Trophoblast cell (in vitro differentiated cells and primary cell): ENCODE results near the gene RMP24.
A peak's percentile ranks its signal among the peaks of the same experiment; 100 is the strongest.
"Not testable (repeated sequence)": the region's sequence is repeated elsewhere in the genome, so short reads cannot be mapped to it uniquely, and the experiment has no call there.

Source experiments
- DNase-seq, 2 donors: peaks; one replicate each; pipeline ENCODE4 v3.0.0-alpha.2; 2016
- H2AFZ ChIP-seq: 2 replicates; pipeline ENCODE4 v1.6.1; 2013; ENCODE audit warnings: low read length, moderate library complexity, mild to moderate bottlenecking; ENCODE audit not compliant: insufficient read depth, poor library complexity
- H2AK5ac ChIP-seq: 2 replicates; pipeline ENCODE4 v1.6.1; 2013; ENCODE audit warnings: mild to moderate bottlenecking, low read length
- H2BK120ac ChIP-seq: 2 replicates; pipeline ENCODE4 v1.6.1; 2013; ENCODE audit warnings: low read length, mild to moderate bottlenecking, moderate library complexity; ENCODE audit not compliant: insufficient read depth, poor library complexity
- H2BK12ac ChIP-seq: 2 replicates; pipeline ENCODE4 v1.6.1; 2013; ENCODE audit warnings: mild to moderate bottlenecking, low read length, moderate library complexity
- H2BK5ac ChIP-seq: 2 replicates; pipeline ENCODE4 v1.6.1; 2013; ENCODE audit warnings: low read length, low read depth, moderate library complexity, mild to moderate bottlenecking; ENCODE audit not compliant: poor library complexity
- H3K14ac ChIP-seq: 2 replicates; pipeline ENCODE4 v1.6.1; 2013; ENCODE audit warnings: mild to moderate bottlenecking, low read length
- H3K18ac ChIP-seq: 2 replicates; pipeline ENCODE4 v1.6.1; 2013; ENCODE audit warnings: mild to moderate bottlenecking, low read length
- H3K23ac ChIP-seq: 2 replicates; pipeline ENCODE4 v1.6.1; 2013; ENCODE audit warnings: low read length
- H3K27ac ChIP-seq: 2 replicates; pipeline ENCODE4 v1.5.1; 2013; ENCODE audit warnings: low read depth, mild to moderate bottlenecking, inconsistent platforms, low read length, moderate library complexity
- H3K27me3 ChIP-seq: 2 replicates; pipeline ENCODE4 v1.6.1; 2013; ENCODE audit warnings: inconsistent platforms, mild to moderate bottlenecking, low read length, moderate library complexity; ENCODE audit not compliant: insufficient read depth
- H3K36me3 ChIP-seq, 2 experiments: 1 replicate in 1 of 2; 2 replicates in 1 of 2; pipeline ENCODE4 v1.6.1; 2013; ENCODE audit warnings: low read length in 2 of 2, mild to moderate bottlenecking in 2 of 2, moderate library complexity in 1 of 2; ENCODE audit not compliant: insufficient read depth in 2 of 2, control insufficient read depth in 1 of 2
- H3K4ac ChIP-seq: 2 replicates; pipeline ENCODE4 v1.6.1; 2013; ENCODE audit warnings: low read depth, mild to moderate bottlenecking, low read length, moderate library complexity
- H3K4me1 ChIP-seq, 2 experiments: 1 replicate in 1 of 2; 2 replicates in 1 of 2; pipeline ENCODE4 v1.6.1; 2013; ENCODE audit warnings: low read length in 2 of 2, mild to moderate bottlenecking in 2 of 2, moderate library complexity in 1 of 2; ENCODE audit not compliant: insufficient read depth in 2 of 2, control insufficient read depth in 1 of 2
- H3K4me2 ChIP-seq: 2 replicates; pipeline ENCODE4 v1.6.1; 2013; ENCODE audit warnings: inconsistent platforms, mild to moderate bottlenecking, low read length, moderate library complexity
- H3K4me3 ChIP-seq: 2 replicates; pipeline ENCODE4 v1.5.1; 2013; ENCODE audit warnings: mild to moderate bottlenecking, low read depth, low read length, inconsistent platforms
- H3K79me1 ChIP-seq: one replicate; pipeline ENCODE4 v1.6.1; 2013; ENCODE audit warnings: low read length
- H3K79me2 ChIP-seq: 2 replicates; pipeline ENCODE4 v1.6.1; 2013; ENCODE audit warnings: low read length, mild to moderate bottlenecking; ENCODE audit not compliant: control insufficient read depth, insufficient read depth, poor library complexity
- H3K9ac ChIP-seq: 2 replicates; pipeline ENCODE4 v1.6.1; 2013; ENCODE audit warnings: mild to moderate bottlenecking, low read length
- H3K9me3 ChIP-seq: 2 replicates; pipeline ENCODE4 v1.6.1; 2013; ENCODE audit warnings: low read depth, mild to moderate bottlenecking, control low read depth, inconsistent platforms, low read length; ENCODE audit not compliant: insufficient read depth
- H4K12ac ChIP-seq: 2 replicates; pipeline ENCODE4 v1.6.1; 2013; ENCODE audit warnings: low read depth, mild to moderate bottlenecking, low read length, moderate library complexity
- H4K8ac ChIP-seq: 2 replicates; pipeline ENCODE4 v1.6.1; 2013; ENCODE audit warnings: low read depth, mild to moderate bottlenecking, low read length, moderate library complexity
- H4K91ac ChIP-seq: one replicate; pipeline ENCODE4 v1.6.1; 2013; ENCODE audit warnings: low read depth, mild to moderate bottlenecking, low read length, moderate library complexity
- WGBS: extraction: QIAGEN DNeasy Blood & Tissue Kit; methylation state at CpG from one replicate; pipeline ENCODE4 v1.1.7; 2013; ENCODE audit warnings: missing lambda C conversion rate; ENCODE audit not compliant: insufficient read length, insufficient coverage; ENCODE audit errors: extremely low coverage; 5-methylcytosine and 5-hydroxymethylcytosine counted together

Gene RMP24

GRCh38 chr18:35962320-35962719 is 10.2 kb upstream of the RMP24 start:
- DNase-seq: no peak
- no CpG with 5 or more reads among the region's 2 CpGs for WGBS
- Histone ChIP-seq H2AK5ac (no peak overlapping the region), H3K27ac (no peak overlapping the region), H3K79me2 (no peaks in the 10 kb centered on the region), H2BK5ac (no peak overlapping the region), H4K12ac (no peak overlapping the region), H3K18ac (no peak overlapping the region), H4K91ac (no peak overlapping the region), H3K36me3 (no peaks in the 10 kb centered on the region), H3K4ac (no peak overlapping the region), H3K79me1 (no peaks in the 10 kb centered on the region), H2AFZ (no peak overlapping the region), H3K4me2 (no peak overlapping the region), H2BK12ac (no peak overlapping the region), H3K27me3 (no peaks in the 10 kb centered on the region), H3K4me1 (no peaks in the 10 kb centered on the region), H2BK120ac (no peak overlapping the region), H3K14ac (no peak overlapping the region), H3K9me3 (no peaks in the 10 kb centered on the region), H3K9ac (peak overlapping the region; percentile 8), H3K23ac (peak overlapping the region; percentile 99), H3K4me3 (no peak overlapping the region), H4K8ac (no peak overlapping the region)

- Histone ChIP-seq H3K27me3 (no peaks in the 10 kb centered on the region), H3K14ac (no peak overlapping the region), H3K79me2 (no peaks in the 10 kb centered on the region), H3K9me3 (no peaks in the 10 kb centered on the region), H4K91ac (no peak overlapping the region), H4K8ac (no peak overlapping the region), H3K23ac (no peak overlapping the region), H2BK12ac (no peak overlapping the region), H2AK5ac (no peak overlapping the region), H3K18ac (no peak overlapping the region), H3K4me3 (no peak overlapping the region), H2BK120ac (no peak overlapping the region), H3K4ac (no peak overlapping the region), H3K4me1 (no peaks in the 10 kb centered on the region), H2BK5ac (no peak overlapping the region), H2AFZ (no peak overlapping the region), H3K36me3 (no peaks in the 10 kb centered on the region), H3K9ac (no peak overlapping the region), H3K79me1 (no peaks in the 10 kb centered on the region), H3K27ac (no peak overlapping the region), H4K12ac (no peak overlapping the region), H3K4me2 (no peak overlapping the region)
- DNase-seq: no peak
These were observed 8.2 kb upstream of the RMP24 start for GRCh38 chr18:35964319-35964718.

DNA sequence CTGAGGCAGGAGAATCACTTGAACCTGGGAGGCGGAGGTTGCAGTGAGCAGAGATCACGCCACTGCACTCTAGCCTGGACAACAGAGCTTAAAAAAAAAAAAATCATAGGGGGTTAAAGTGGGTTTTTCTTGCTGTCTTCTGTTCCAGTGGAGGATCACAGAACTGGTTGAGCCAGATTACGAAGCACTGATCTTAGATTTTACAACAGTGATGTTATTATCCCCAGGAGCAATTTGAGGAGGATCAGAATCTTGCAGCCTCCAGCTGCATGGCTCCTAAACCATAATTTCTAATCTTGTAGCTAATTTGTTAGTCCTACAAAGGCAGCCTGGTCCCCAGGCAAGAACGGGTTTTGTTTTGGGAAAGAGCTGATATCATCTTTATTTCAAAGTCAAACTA is 4.6 kb upstream of the RMP24 start:
- H2BK12ac ChIP-seq, H3K79me1 ChIP-seq, H3K9me3 ChIP-seq, H3K4me1 ChIP-seq, H4K91ac ChIP-seq, H4K12ac ChIP-seq, H3K23ac ChIP-seq, H3K4me3 ChIP-seq, H3K79me2 ChIP-seq, H3K4me2 ChIP-seq, H2BK120ac ChIP-seq, H3K27me3 ChIP-seq, H3K14ac ChIP-seq, H3K9ac ChIP-seq, H2AFZ ChIP-seq, H2BK5ac ChIP-seq, H3K4ac ChIP-seq, H3K27ac ChIP-seq, H3K18ac ChIP-seq, H4K8ac ChIP-seq, H2AK5ac ChIP-seq, H3K36me3 ChIP-seq: not testable (repeated sequence)
- peak; percentile 57 to 79 for DNase-seq
- WGBS: no CpG with 5 or more reads among the region's 4 CpGs

DNA sequence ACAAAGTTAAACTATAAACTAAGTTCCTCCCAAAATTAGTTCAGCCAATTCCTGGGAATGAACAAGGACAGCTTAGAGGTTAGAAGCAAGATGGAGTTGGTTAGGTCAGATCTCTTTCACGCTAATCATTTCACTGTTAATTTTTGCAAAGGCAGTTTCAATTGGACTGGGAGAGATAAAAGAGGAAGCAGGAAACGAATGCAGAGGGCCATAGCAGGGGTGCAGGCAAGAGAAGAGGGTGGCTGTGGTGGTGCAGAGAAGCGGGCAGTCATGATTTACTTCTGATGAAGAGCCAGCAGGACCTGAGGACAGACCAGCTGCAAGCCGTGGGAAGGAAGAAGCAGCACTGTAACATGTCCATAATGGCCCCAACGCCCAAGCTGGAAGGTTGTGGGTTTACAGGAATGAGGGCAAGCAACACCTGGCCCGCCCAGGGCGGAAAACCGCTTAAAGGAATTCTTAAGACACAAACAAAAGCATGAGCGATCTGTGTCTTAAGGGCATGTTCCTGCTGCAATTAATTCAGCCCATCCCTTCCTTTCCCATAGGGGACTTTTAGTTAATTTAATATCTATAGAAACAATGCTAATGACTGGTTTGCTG is 4.1 kb upstream of the RMP24 start:
- Histone ChIP-seq H3K4ac (no peak overlapping the region), H3K14ac (no peak overlapping the region), H4K12ac (no peak overlapping the region), H4K8ac (no peak overlapping the region), H3K27me3 (no peaks in the 10 kb centered on the region), H2BK5ac (no peak overlapping the region), H2BK12ac (no peak overlapping the region), H2AFZ (no peak overlapping the region), H4K91ac (no peak overlapping the region), H3K9me3 (no peaks in the 10 kb centered on the region), H3K9ac (no peak overlapping the region), H2BK120ac (no peak overlapping the region), H3K4me3 (no peak overlapping the region), H2AK5ac (no peak overlapping the region), H3K27ac (no peak overlapping the region), H3K79me1 (peaks cover 5% of the 10 kb centered on the region), H3K79me2 (peaks cover 5% of the 10 kb centered on the region), H3K4me1 (peaks cover under 1% of the 10 kb centered on the region in 2 experiments), H3K23ac (no peak overlapping the region), H3K36me3 (no peaks in the 10 kb centered on the region), H3K18ac (no peak overlapping the region), H3K4me2 (no peak overlapping the region)
- DNase-seq: peak; percentile 92 to 93
- no CpG with 5 or more reads among the region's 9 CpGs for WGBS
